GM12874 (cell line): Measurements from ENCODE around the gene NOVA1.

ENCODE experiments used
- CTCF ChIP-seq: IDR thresholded peaks from 2 replicates; pipeline ENCODE4 v1.5.1; 2011; ENCODE audit warnings: low read depth, mild to moderate bottlenecking, control low read depth, low read length, moderate library complexity; ENCODE audit not compliant: insufficient read depth

Gene NOVA1

GRCh38 chr14:26527095-26527494, 70.7 kb downstream of the NOVA1 start:
- no peak for TF ChIP-seq CTCF

GRCh38 chr14:26526137-26526536, 71.7 kb downstream of the NOVA1 start:
- no peak for TF ChIP-seq CTCF

GRCh38 chr14:26525085-26525484, 72.7 kb downstream of the NOVA1 start:
- TF ChIP-seq CTCF = no peak

- TF ChIP-seq CTCF = no peak
These were observed 74.9 kb downstream of the NOVA1 start for GRCh38 chr14:26522967-26523366.

GRCh38 chr14:26517771-26518170, 80.1 kb downstream of the NOVA1 start:
- TF ChIP-seq CTCF = no peak

GRCh38 chr14:26500028-26500427, 97.8 kb downstream of the NOVA1 start:
- TF ChIP-seq CTCF = no peak

- TF ChIP-seq CTCF = no peak
These were observed 98.3 kb downstream of the NOVA1 start for GRCh38 chr14:26499546-26499945.

GRCh38 chr14:26486922-26487321, 110.9 kb downstream of the NOVA1 start:
- TF ChIP-seq CTCF = no peak
